Endodermal cell (in vitro differentiated cells): ENCODE results near the gene MAP3K4. TPM values are rescaled to one million over a fixed set of nuclear protein-coding genes. Genes with fewer than 3 reads are reported as not detected.
A peak's percentile ranks its signal among the peaks of the same experiment; 100 is the strongest.

Experiments
- DNase-seq: peaks from one replicate; pipeline ENCODE4 v3.0.0-alpha.2; 2017
- H3K27ac ChIP-seq: 2 replicates; pipeline ENCODE4 v1.5.1; 2013; ENCODE audit warnings: mild to moderate bottlenecking, low read depth, low read length, moderate library complexity
- H3K27me3 ChIP-seq: 2 replicates; pipeline ENCODE4 v1.6.1; 2013; ENCODE audit warnings: mild to moderate bottlenecking, low read length, moderate library complexity; ENCODE audit not compliant: insufficient read depth, control insufficient read depth, poor library complexity, severe bottlenecking
- H3K36me3 ChIP-seq: 2 replicates; pipeline ENCODE4 v1.7.0; 2013; ENCODE audit warnings: mild to moderate bottlenecking, low read length, moderate library complexity; ENCODE audit not compliant: control insufficient read depth, insufficient read depth
- H3K4me1 ChIP-seq: one replicate; pipeline ENCODE4 v1.7.0; 2013; ENCODE audit warnings: low read length; ENCODE audit not compliant: control insufficient read depth, insufficient read depth
- H3K4me3 ChIP-seq: 2 replicates; pipeline ENCODE4 v1.5.1; 2013; ENCODE audit warnings: mild to moderate bottlenecking, low read length, moderate library complexity
- H3K9ac ChIP-seq: 2 replicates; pipeline ENCODE4 v1.6.1; 2013; ENCODE audit warnings: mild to moderate bottlenecking, low read length, moderate library complexity; ENCODE audit not compliant: poor library complexity, severe bottlenecking; ENCODE audit errors: extremely low read depth
- H3K9me3 ChIP-seq: 2 replicates; pipeline ENCODE4 v1.6.1; 2013; ENCODE audit warnings: mild to moderate bottlenecking, low read length, moderate library complexity; ENCODE audit not compliant: control insufficient read depth
- H3K27ac Mint-ChIP-seq: 2 replicates; pipeline ENCODE4 v1.8.0; 2020; ENCODE audit warnings: mixed read lengths
- H3K27me3 Mint-ChIP-seq: 2 replicates; pipeline ENCODE4 v1.8.0; 2021; ENCODE audit warnings: mild to moderate bottlenecking, mixed read lengths; ENCODE audit not compliant: insufficient read depth
- H3K36me3 Mint-ChIP-seq: 2 replicates; pipeline ENCODE4 v1.8.0; 2020; ENCODE audit warnings: low read depth, mixed read lengths
- H3K4me1 Mint-ChIP-seq: 2 replicates; pipeline ENCODE4 v1.8.0; 2020; ENCODE audit warnings: mixed read lengths
- H3K4me3 Mint-ChIP-seq: 2 replicates; pipeline ENCODE4 v1.8.0; 2020; ENCODE audit warnings: mild to moderate bottlenecking, moderate library complexity, mixed read lengths
- H3K9me3 Mint-ChIP-seq: 2 replicates; pipeline ENCODE4 v1.8.0; 2020; ENCODE audit warnings: mild to moderate bottlenecking, mixed read lengths
- CTCF ChIP-seq: fragments of 200-600 bp; sonication (generic); conservative IDR thresholded peaks from 2 replicates; pipeline ENCODE4 v1.5.0; 2021; ENCODE audit warnings: antibody characterized with exemption, mild to moderate bottlenecking
- WGBS, 2 experiments: methylation state at CpG; one replicate each; pipeline versions ENCODE4 v1.1.5 to v1.1.7; 2013; ENCODE audit warnings: missing lambda C conversion rate in 2 of 2, mixed read lengths in 1 of 2; ENCODE audit not compliant: insufficient coverage in 1 of 2, insufficient read length in 1 of 2; 5-methylcytosine and 5-hydroxymethylcytosine counted together
- total RNA-seq, 2 donors: library from RNA; stranded (reverse); fragmentation: NEBNext Ultra II Directional in 1 of 2; extraction: Animal tissue kit (Norgen Biotek cat#: 25700) in 1 of 2; gene quantifications; 2 replicates in 1 of 2; 3 replicates in 1 of 2; pipeline ENCODE4 v1.2.1, GENCODE V29; 2021

Gene MAP3K4
- total RNA-seq, 2 donors from 2014 or later: 82.8 to 105 TPM

GRCh38 chr6:161095916-161096315 is 104.3 kb downstream of the MAP3K4 start:
- H3K9ac ChIP-seq: no peak overlapping the region
- H3K27me3 ChIP-seq: no peaks in the 10 kb centered on the region
- H3K27ac ChIP-seq: no peak overlapping the region
- H3K36me3 ChIP-seq: peaks cover 90% of the 10 kb centered on the region
- H3K36me3 Mint-ChIP-seq: peaks cover 58% of the 10 kb centered on the region
- H3K9me3 ChIP-seq: no peaks in the 10 kb centered on the region
- H3K4me3 Mint-ChIP-seq: no peak overlapping the region
- no peak overlapping the region for H3K4me3 ChIP-seq
- H3K4me1 Mint-ChIP-seq: peaks cover 4% of the 10 kb centered on the region
- no peaks in the 10 kb centered on the region for H3K27me3 Mint-ChIP-seq
- H3K4me1 ChIP-seq: peaks cover 6% of the 10 kb centered on the region
- no peaks in the 10 kb centered on the region for H3K9me3 Mint-ChIP-seq
- no peak for DNase-seq
- H3K27ac Mint-ChIP-seq: no peak overlapping the region
- no peak for TF ChIP-seq CTCF

DNA sequence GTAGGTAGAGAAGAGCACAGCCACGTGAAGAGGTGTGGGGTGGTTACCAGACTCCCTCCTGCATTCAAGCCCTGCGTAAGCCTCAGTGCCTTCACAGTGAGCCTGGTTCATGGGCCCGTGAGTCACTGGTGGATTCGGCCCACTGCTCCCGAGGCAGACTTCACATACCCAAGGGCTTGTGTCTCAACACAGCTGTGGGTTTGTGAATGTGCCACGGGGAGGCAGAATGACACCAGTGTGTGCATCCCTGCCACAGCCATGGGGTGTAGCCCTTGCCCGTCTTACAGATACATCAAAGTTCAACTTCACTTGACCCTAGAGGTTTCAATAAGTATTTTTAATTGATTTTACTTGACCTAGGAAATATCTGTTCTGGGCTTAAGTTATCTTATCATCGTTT is 108.5 kb downstream of the MAP3K4 start:
- Histone ChIP-seq H3K27ac (no peak overlapping the region), H3K4me1 (peaks cover 6% of the 10 kb centered on the region), H3K9me3 (no peaks in the 10 kb centered on the region), H3K9ac (no peak overlapping the region), H3K36me3 (peaks cover 83% of the 10 kb centered on the region), H3K4me3 (no peak overlapping the region), H3K27me3 (no peaks in the 10 kb centered on the region)
- Mint-ChIP-seq H3K27ac (peak overlapping the region; percentile 49), H3K4me1 (peaks cover 7% of the 10 kb centered on the region), H3K4me3 (no peak overlapping the region), H3K36me3 (peaks cover 64% of the 10 kb centered on the region), H3K27me3 (no peaks in the 10 kb centered on the region), H3K9me3 (no peaks in the 10 kb centered on the region)
- 89 to 93% methylated on average over 7 to 8 of the region's 8 CpGs for WGBS, 2 experiments
- no peak for DNase-seq
- peak; percentile 20 for TF ChIP-seq CTCF

GRCh38 chr6:161101517-161101916 is 109.9 kb downstream of the MAP3K4 start:
- peak; percentile 59 for TF ChIP-seq CTCF
- Mint-ChIP-seq H3K36me3 (peaks cover 66% of the 10 kb centered on the region), H3K4me1 (peaks cover 7% of the 10 kb centered on the region), H3K4me3 (no peak overlapping the region), H3K27ac (no peak overlapping the region), H3K9me3 (no peaks in the 10 kb centered on the region), H3K27me3 (no peaks in the 10 kb centered on the region)
- DNase-seq: no peak
- Histone ChIP-seq H3K27ac (no peak overlapping the region), H3K9ac (no peak overlapping the region), H3K36me3 (peaks cover 85% of the 10 kb centered on the region), H3K27me3 (no peaks in the 10 kb centered on the region), H3K9me3 (no peaks in the 10 kb centered on the region), H3K4me3 (no peak overlapping the region), H3K4me1 (peaks cover 6% of the 10 kb centered on the region)
- whole genome bisulfite sequencing, 2 experiments: 95 to 100% methylated on average over 5 to 7 of the region's 7 CpGs
